Panc1 (cell line): ENCODE results near the gene PCSK2. TPM values are rescaled to one million over a fixed set of nuclear protein-coding genes. Genes with fewer than 3 reads are reported as not detected.

Experiments
- ATAC-seq: fragments of 200-7000 bp; cut with Tn5 transposase; 2 replicates; pipeline ENCODE4 v1.9.1; 2020; ENCODE audit warnings: mild to moderate bottlenecking, moderate library complexity
- BruUV-seq: library from RNA; stranded (reverse); fragments of 400-500 nt; replicated peaks from 2 replicates; lab custom pipeline; 2021; lab: Mats Ljungman, UMichigan
- CTCF ChIA-PET: fragments of 300-600 bp; sonication (Branson Sonifier 250); formaldehyde crosslinking; loops from one replicate; lab custom pipeline; 2022; ENCODE audit warnings: antibody characterized with exemption; lab: Charles Lee
- POLR2A ChIA-PET: fragments of 300-600 bp; sonication (Branson Sonifier 250); formaldehyde crosslinking; loops from one replicate; lab custom pipeline; 2022; ENCODE audit warnings: antibody characterized with exemption; lab: Charles Lee
- DNase-seq: peaks from one replicate; pipeline ENCODE4 v3.0.0-alpha.2; 2010; ENCODE audit warnings: low read depth, low spot score
- H3K27ac ChIP-seq: 2 replicates; pipeline ENCODE4 v1.5.1; 2011; ENCODE audit warnings: mild to moderate bottlenecking, low read length, inconsistent platforms
- H3K27me3 ChIP-seq: fragments of 200-500 bp; sonication (Bioruptor generic); 2 replicates; pipeline ENCODE4 v1.6.0; 2014; ENCODE audit warnings: low read length, inconsistent platforms; ENCODE audit not compliant: control insufficient read depth, insufficient read depth
- H3K36me3 ChIP-seq: fragments of 200-500 bp; sonication (Bioruptor generic); 2 replicates; pipeline ENCODE4 v1.5.1; 2014; ENCODE audit warnings: inconsistent platforms, mild to moderate bottlenecking, low read length, moderate library complexity; ENCODE audit not compliant: control insufficient read depth, insufficient read depth
- H3K4me1 ChIP-seq: 2 replicates; pipeline ENCODE4 v1.5.1; 2011; ENCODE audit warnings: inconsistent platforms, mild to moderate bottlenecking, low read length, moderate library complexity; ENCODE audit not compliant: control insufficient read depth, insufficient read depth
- H3K4me3 ChIP-seq, 2 experiments: 2 replicates each; pipeline ENCODE4 v1.5.1; 2011 to 2012; ENCODE audit warnings: low read depth in 2 of 2, low read length in 2 of 2, mild to moderate bottlenecking in 2 of 2, inconsistent platforms in 1 of 2, moderate library complexity in 1 of 2
- H3K9me3 ChIP-seq: fragments of 200-500 bp; sonication (Bioruptor generic); 2 replicates; pipeline ENCODE4 v1.5.1; 2014; ENCODE audit warnings: low read depth, mild to moderate bottlenecking, inconsistent platforms, low read length, moderate library complexity; ENCODE audit not compliant: control insufficient read depth, insufficient read depth
- POLR2AphosphoS5 ChIP-seq: IDR thresholded peaks from 2 replicates; pipeline ENCODE4 v1.6.1; 2012; ENCODE audit warnings: mild to moderate bottlenecking, low read depth, low read length, moderate library complexity
- SIN3A ChIP-seq: IDR thresholded peaks from 2 replicates; pipeline ENCODE4 v1.6.1; 2012; ENCODE audit warnings: low read depth, mild to moderate bottlenecking, low read length, moderate library complexity, borderline replicate concordance; ENCODE audit not compliant: insufficient read depth
- TCF7L2 ChIP-seq: IDR thresholded peaks from 2 replicates; pipeline ENCODE4 v1.6.1; 2011; ENCODE audit warnings: mild to moderate bottlenecking, low read depth, low read length, inconsistent platforms
- in situ Hi-C: cut with HindIII; loops from 2 replicates; pipeline ENCODE4 v1.10.0; 2016; ENCODE audit warnings: low sequenced_read_pairs, low pct_unique_long_range_greater_than_20kb
- intact Hi-C: fragments of 100-400 bp; cut with micrococcal nuclease; formaldehyde crosslinking; loops from one replicate; pipeline ENCODE4 v1.10.0; 2022; ENCODE audit not compliant: unreplicated experiment
- total RNA-seq: library from RNA; stranded (reverse); gene quantifications from one replicate; pipeline ENCODE4 v1.2.1, GENCODE V29; 2021; ENCODE audit not compliant: unreplicated experiment
- TF ChIP-seq, protein P1 (sequence below): fragments of 450-650 bp; IDR thresholded peaks from 2 replicates; pipeline ENCODE4 v1.5.1; 2017; ENCODE audit warnings: mild to moderate bottlenecking
- TF ChIP-seq, protein P2 (sequence below), 2 experiments: IDR thresholded peaks; 2 replicates each; pipeline ENCODE4 v1.6.1; 2011 to 2012; ENCODE audit warnings: low read depth in 2 of 2, control low read depth in 1 of 2, low read length in 1 of 2, mild to moderate bottlenecking in 1 of 2, moderate library complexity in 1 of 2; ENCODE audit not compliant: insufficient read depth in 1 of 2

PCSK2 gene
- total RNA-seq, 1 experiment from 2014 or later, result not detected

DNA sequence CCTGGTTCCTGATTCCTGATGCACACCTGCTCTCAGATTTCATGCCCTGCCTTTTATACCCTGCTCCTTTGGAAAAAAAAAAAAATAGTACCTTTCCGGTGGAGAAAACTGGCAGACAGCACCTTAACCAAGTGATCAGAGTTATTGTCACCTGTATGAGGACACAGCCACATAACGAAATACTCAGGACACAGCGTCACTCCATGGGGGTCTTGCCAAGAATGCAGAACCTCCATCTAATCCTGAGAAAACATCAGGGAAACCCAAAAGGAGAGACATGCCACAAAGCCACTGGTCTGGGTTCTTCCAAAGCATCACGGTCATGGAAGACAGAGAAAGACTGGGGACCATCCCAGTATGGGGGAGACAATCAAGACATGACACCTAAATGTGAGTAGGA lies 275.3 kb downstream of the PCSK2 start:
- DNase-seq, result no peak
- no peak overlapping the region for H3K4me3 ChIP-seq
- no peak for ATAC-seq
- no TSS peak for BruUV-seq
- in situ Hi-C loops (no loop called here), intact Hi-C loops (loop anchor here (10.0 kb wide), 1 partner anchor 493 kb away; no protein-coding TSS in a partner anchor)
- H3K27me3 ChIP-seq, result no peaks in the 10 kb centered on the region
- peaks cover 13% of the 10 kb centered on the region; the same call in 1 of the 2 replicates for H3K4me1 ChIP-seq
- no peaks in the 10 kb centered on the region for H3K36me3 ChIP-seq
- no peak overlapping the region for H3K27ac ChIP-seq
- ChIA-PET CTCF (no interaction called here), POLR2A (no interaction called here)
- TF ChIP-seq SIN3A, result no peak
- TF ChIP-seq TCF7L2, result no peak
- TF ChIP-seq, protein P1, sequence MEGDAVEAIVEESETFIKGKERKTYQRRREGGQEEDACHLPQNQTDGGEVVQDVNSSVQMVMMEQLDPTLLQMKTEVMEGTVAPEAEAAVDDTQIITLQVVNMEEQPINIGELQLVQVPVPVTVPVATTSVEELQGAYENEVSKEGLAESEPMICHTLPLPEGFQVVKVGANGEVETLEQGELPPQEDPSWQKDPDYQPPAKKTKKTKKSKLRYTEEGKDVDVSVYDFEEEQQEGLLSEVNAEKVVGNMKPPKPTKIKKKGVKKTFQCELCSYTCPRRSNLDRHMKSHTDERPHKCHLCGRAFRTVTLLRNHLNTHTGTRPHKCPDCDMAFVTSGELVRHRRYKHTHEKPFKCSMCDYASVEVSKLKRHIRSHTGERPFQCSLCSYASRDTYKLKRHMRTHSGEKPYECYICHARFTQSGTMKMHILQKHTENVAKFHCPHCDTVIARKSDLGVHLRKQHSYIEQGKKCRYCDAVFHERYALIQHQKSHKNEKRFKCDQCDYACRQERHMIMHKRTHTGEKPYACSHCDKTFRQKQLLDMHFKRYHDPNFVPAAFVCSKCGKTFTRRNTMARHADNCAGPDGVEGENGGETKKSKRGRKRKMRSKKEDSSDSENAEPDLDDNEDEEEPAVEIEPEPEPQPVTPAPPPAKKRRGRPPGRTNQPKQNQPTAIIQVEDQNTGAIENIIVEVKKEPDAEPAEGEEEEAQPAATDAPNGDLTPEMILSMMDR, result no peak
- no peak for TF ChIP-seq POLR2AphosphoS5
- TF ChIP-seq, protein P2, sequence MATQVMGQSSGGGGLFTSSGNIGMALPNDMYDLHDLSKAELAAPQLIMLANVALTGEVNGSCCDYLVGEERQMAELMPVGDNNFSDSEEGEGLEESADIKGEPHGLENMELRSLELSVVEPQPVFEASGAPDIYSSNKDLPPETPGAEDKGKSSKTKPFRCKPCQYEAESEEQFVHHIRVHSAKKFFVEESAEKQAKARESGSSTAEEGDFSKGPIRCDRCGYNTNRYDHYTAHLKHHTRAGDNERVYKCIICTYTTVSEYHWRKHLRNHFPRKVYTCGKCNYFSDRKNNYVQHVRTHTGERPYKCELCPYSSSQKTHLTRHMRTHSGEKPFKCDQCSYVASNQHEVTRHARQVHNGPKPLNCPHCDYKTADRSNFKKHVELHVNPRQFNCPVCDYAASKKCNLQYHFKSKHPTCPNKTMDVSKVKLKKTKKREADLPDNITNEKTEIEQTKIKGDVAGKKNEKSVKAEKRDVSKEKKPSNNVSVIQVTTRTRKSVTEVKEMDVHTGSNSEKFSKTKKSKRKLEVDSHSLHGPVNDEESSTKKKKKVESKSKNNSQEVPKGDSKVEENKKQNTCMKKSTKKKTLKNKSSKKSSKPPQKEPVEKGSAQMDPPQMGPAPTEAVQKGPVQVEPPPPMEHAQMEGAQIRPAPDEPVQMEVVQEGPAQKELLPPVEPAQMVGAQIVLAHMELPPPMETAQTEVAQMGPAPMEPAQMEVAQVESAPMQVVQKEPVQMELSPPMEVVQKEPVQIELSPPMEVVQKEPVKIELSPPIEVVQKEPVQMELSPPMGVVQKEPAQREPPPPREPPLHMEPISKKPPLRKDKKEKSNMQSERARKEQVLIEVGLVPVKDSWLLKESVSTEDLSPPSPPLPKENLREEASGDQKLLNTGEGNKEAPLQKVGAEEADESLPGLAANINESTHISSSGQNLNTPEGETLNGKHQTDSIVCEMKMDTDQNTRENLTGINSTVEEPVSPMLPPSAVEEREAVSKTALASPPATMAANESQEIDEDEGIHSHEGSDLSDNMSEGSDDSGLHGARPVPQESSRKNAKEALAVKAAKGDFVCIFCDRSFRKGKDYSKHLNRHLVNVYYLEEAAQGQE (IDR thresholded peaks at IDR 0.05; ENCODE audit: insufficient read depth in 1 of 2, low read depth in 2 of 2, low read length in 1 of 2), result no peak
- H3K9me3 ChIP-seq, result no peaks in the 10 kb centered on the region

DNA sequence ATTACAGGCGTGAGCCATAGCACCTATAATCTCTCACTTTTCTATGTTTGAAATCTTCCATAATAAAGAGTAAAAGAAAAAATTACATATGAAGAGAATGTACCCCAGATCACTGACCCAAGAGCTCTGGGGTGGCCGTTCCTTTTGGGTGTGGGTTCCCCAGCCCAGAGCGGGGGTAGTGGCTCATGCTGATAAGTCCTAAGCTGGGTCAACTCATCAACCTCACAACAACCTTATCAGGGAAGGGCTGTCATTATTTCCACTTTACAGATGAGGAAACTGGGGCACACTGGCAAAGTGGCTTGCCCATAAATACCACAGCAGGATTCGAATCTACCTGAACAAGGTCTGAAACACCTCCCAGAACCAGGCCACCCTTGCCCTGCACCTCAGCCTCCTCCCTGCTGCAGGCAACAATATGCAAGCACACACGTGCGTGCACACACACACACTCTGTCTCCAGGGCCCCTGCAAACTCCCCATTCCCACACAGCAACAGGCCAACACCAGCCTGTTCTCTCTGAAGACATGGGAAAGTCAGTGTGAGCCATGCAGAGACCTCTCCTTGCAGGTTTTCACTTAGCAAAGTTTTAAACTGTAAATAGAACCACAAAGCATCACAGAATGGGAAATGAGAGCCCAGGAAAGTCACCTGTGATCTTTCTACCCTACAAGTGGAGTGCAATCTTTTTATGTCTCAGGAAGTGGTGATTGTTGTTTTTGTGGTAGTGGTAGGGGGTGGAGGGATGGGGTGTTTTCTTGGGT lies 276.6 kb downstream of the PCSK2 start:
- CTCF ChIA-PET, result interaction anchor here (0.6 to 1.8 kb wide), 4 partner anchors 79 to 463 kb away, joined by 4 to 7 read pairs (median 6); no protein-coding TSS in a partner anchor
- ATAC-seq, result no peak
- Histone ChIP-seq H3K36me3 (no peaks in the 10 kb centered on the region), H3K4me1 (peaks cover 13% of the 10 kb centered on the region; the same call in 1 of the 2 replicates), H3K27me3 (no peaks in the 10 kb centered on the region), H3K27ac (no peak overlapping the region), H3K9me3 (no peaks in the 10 kb centered on the region), H3K4me3 (no peak overlapping the region)
- intact Hi-C loops (loop anchor here (10.0 kb wide), 1 partner anchor 491 kb away; no protein-coding TSS in a partner anchor), in situ Hi-C loops (no loop called here)
- POLR2A ChIA-PET, result no interaction called here
- BruUV-seq, result no TSS peak
- TF ChIP-seq POLR2AphosphoS5 (no peak), SIN3A (no peak), TCF7L2 (no peak)
- TF ChIP-seq, protein P2 (IDR thresholded peaks at IDR 0.05; ENCODE audit: insufficient read depth in 1 of 2, low read depth in 2 of 2, low read length in 1 of 2), result no peak
- TF ChIP-seq, protein P1, result no peak
- no peak for DNase-seq
